Skeletal muscle satellite cell (primary cell): Measurements from ENCODE around the gene UBN1.

Experiments
- H3K27me3 ChIP-seq: 2 replicates; pipeline ENCODE4 v1.7.0; 2013; ENCODE audit warnings: low read length; ENCODE audit not compliant: control insufficient read depth, insufficient read depth
- H3K36me3 ChIP-seq: 2 replicates; pipeline ENCODE4 v1.7.0; 2013; ENCODE audit warnings: mild to moderate bottlenecking, control low read depth, low read length; ENCODE audit not compliant: insufficient read depth
- H3K4me1 ChIP-seq: 2 replicates; pipeline ENCODE4 v1.7.0; 2013; ENCODE audit warnings: low read length; ENCODE audit not compliant: control insufficient read depth, insufficient read depth
- H3K4me2 ChIP-seq: 2 replicates; pipeline ENCODE4 v1.7.0; 2013; ENCODE audit warnings: mild to moderate bottlenecking, low read length
- H3K4me3 ChIP-seq: 2 replicates; pipeline ENCODE4 v1.7.0; 2013; ENCODE audit warnings: low read length
- H3K9ac ChIP-seq: 2 replicates; pipeline ENCODE4 v1.7.0; 2013; ENCODE audit warnings: mild to moderate bottlenecking, low read depth, low read length, moderate library complexity
- H3K9me3 ChIP-seq: replicated peaks from 2 replicates; pipeline ENCODE4 v1.7.0; 2013; ENCODE audit warnings: mild to moderate bottlenecking, control low read depth, low read length

UBN1 gene

GRCh38 chr16:4803401-4803844 is 43.9 kb upstream of the UBN1 start:
- Histone ChIP-seq H3K4me3 (peak overlapping the region; percentile 94), H3K4me1 (peaks cover 13% of the 10 kb centered on the region), H3K27me3 (no peaks in the 10 kb centered on the region), H3K36me3 (peaks cover 16% of the 10 kb centered on the region), H3K4me2 (peak overlapping the region; percentile 92), H3K9me3 (no peaks in the 10 kb centered on the region), H3K9ac (peak overlapping the region; percentile 71)

- Histone ChIP-seq H3K9ac (no peak overlapping the region), H3K27me3 (no peaks in the 10 kb centered on the region), H3K36me3 (peaks cover 20% of the 10 kb centered on the region), H3K4me2 (no peak overlapping the region), H3K9me3 (no peaks in the 10 kb centered on the region), H3K4me3 (no peak overlapping the region), H3K4me1 (peaks cover 13% of the 10 kb centered on the region)
Measured at GRCh38 chr16:4803898-4804762, 43.2 kb upstream of the UBN1 start.

DNA sequence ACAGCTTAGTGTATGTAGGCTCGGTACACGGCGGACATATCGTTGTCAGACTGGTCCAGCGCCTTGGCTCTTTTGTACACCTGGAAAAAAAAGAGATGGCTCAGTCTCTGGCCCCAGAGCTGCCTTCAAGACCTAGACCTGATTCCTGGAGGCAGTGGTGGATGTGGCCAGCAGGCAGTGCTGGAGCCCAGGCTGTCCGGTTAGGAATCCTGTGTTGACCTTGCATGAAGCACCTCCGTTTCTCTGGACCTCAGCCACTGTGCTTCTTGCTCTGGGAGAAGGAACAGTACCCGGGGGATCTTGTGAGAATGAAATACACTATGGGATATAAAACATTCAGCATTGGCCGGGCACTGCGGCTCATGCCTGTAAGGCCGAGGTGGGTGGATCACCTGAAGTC is 42.0 kb upstream of the UBN1 start:
- Histone ChIP-seq H3K4me3 (no peak overlapping the region), H3K4me2 (no peak overlapping the region), H3K27me3 (no peaks in the 10 kb centered on the region), H3K9me3 (no peaks in the 10 kb centered on the region), H3K36me3 (peaks cover 20% of the 10 kb centered on the region), H3K4me1 (peaks cover 13% of the 10 kb centered on the region), H3K9ac (no peak overlapping the region)

- Histone ChIP-seq H3K4me2 (no peak overlapping the region), H3K36me3 (peaks cover 23% of the 10 kb centered on the region), H3K4me1 (peaks cover 12% of the 10 kb centered on the region), H3K9ac (no peak overlapping the region), H3K4me3 (no peak overlapping the region), H3K27me3 (no peaks in the 10 kb centered on the region), H3K9me3 (no peaks in the 10 kb centered on the region)
Measured at GRCh38 chr16:4806280-4806679, 41.0 kb upstream of the UBN1 start.

- H3K4me2 ChIP-seq = no peak overlapping the region
- H3K9me3 ChIP-seq = no peaks in the 10 kb centered on the region
- no peaks in the 10 kb centered on the region for H3K27me3 ChIP-seq
- no peak overlapping the region for H3K9ac ChIP-seq
- peaks cover 45% of the 10 kb centered on the region for H3K36me3 ChIP-seq
- H3K4me3 ChIP-seq = no peak overlapping the region
- H3K4me1 ChIP-seq = no peaks in the 10 kb centered on the region
Measured at GRCh38 chr16:4811242-4811641, 36.0 kb upstream of the UBN1 start.

DNA sequence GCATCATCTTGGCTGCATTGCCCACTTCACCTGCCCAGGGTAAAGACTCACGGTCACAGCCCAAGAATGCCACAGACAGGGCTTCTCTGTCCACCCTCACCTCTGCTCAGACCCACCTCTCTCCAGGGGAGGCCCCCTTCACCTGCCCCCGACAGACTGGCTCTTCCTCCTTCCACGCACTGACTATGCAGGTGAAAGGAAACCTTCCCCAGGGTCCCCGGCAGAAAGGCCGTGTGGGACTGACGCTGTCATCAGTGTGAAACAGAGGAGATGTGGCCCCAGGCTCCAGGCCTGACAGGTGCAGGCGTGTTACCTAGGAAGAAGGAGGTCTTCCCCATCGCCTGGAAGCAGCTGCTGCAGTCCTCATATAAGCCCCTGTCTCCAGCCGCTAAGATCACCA is 35.5 kb upstream of the UBN1 start:
- Histone ChIP-seq H3K27me3 (no peaks in the 10 kb centered on the region), H3K9me3 (no peaks in the 10 kb centered on the region), H3K4me1 (no peaks in the 10 kb centered on the region), H3K4me3 (no peak overlapping the region), H3K9ac (no peak overlapping the region), H3K4me2 (no peak overlapping the region), H3K36me3 (peaks cover 47% of the 10 kb centered on the region)

- Histone ChIP-seq H3K36me3 (peaks cover 48% of the 10 kb centered on the region), H3K4me1 (no peaks in the 10 kb centered on the region), H3K9ac (no peak overlapping the region), H3K27me3 (no peaks in the 10 kb centered on the region), H3K9me3 (no peaks in the 10 kb centered on the region), H3K4me3 (no peak overlapping the region), H3K4me2 (no peak overlapping the region)
Measured at GRCh38 chr16:4813251-4814003, 33.9 kb upstream of the UBN1 start.

DNA sequence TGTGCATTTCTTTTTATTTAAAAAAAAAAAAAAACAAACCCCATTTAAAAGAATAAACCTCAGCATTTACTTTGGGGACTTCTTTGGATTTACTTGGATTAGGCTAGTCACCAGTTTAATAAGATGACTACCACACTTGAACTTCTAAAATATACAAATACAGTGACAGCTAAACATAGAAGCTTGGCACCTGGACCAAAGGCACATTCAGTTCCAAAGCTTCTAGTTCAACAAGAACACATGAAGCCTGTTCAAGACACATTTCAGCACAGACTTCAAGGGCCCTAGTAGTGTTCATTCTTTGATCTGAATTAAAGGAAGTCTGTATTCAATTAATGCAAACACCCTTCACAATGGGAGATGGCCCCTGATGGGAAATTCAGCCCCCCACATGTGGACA is 33.2 kb upstream of the UBN1 start:
- no peaks in the 10 kb centered on the region for H3K9me3 ChIP-seq
- no peak overlapping the region for H3K4me2 ChIP-seq
- H3K27me3 ChIP-seq = no peaks in the 10 kb centered on the region
- peaks cover 44% of the 10 kb centered on the region for H3K36me3 ChIP-seq
- H3K4me3 ChIP-seq = no peak overlapping the region
- no peak overlapping the region for H3K9ac ChIP-seq
- no peaks in the 10 kb centered on the region for H3K4me1 ChIP-seq

DNA sequence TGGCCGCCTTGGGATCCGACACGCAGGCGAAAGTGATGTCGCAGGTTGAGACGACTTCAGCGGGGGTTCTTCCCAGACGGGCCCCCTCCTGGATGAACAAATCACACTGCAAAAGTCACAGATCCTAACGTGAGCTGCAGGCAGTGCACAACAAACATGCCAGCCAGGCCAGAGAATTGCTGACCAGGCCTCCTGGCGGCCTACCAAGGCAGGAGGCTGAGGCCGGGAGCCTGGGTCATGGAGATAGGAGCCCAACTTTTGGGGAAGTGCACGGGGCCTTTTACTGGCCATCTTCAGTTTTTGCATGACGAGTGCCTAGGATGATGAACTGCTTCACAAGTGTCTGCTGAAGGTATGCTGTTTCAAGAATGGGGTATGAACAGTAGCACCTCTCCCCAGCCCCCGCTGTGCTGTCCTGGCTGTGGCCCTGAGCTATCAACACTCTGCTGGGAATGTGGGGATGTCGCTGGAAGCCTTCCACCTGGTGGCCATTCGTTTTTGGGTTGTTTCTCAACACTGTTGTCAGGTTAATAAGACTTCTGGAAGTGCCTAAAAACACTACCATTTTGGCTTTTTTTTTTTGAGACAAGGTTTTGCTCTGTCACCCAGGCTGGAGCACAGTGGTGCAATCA is 32.6 kb upstream of the UBN1 start:
- no peaks in the 10 kb centered on the region for H3K9me3 ChIP-seq
- H3K9ac ChIP-seq = no peak overlapping the region
- H3K27me3 ChIP-seq = no peaks in the 10 kb centered on the region
- peaks cover 50% of the 10 kb centered on the region for H3K36me3 ChIP-seq
- H3K4me2 ChIP-seq = no peak overlapping the region
- no peak overlapping the region for H3K4me3 ChIP-seq
- no peaks in the 10 kb centered on the region for H3K4me1 ChIP-seq

DNA sequence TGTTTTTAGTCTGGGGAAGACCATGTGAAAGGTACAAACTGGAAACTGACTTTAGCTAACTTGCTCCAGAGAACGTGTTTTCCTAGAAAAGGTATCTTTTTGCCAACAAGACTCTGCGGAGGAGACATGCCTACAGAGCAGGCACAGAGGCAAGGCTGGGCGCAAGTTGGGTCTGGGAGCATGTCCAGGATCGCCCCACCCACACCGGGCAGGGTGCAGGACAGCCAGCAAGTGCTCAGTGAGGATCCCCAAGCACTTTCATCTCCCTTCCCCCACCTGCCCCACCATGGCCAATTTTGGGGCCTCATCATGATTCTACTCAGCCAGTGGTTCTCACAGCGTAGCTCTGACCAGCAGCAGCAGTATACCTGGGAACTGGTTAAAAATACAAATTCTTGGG is 26.6 kb upstream of the UBN1 start:
- Histone ChIP-seq H3K9ac (no peak overlapping the region), H3K9me3 (no peaks in the 10 kb centered on the region), H3K27me3 (no peaks in the 10 kb centered on the region), H3K4me2 (no peak overlapping the region), H3K4me3 (no peak overlapping the region), H3K4me1 (no peaks in the 10 kb centered on the region), H3K36me3 (peaks cover 70% of the 10 kb centered on the region)

GRCh38 chr16:4825196-4825595 is 22.1 kb upstream of the UBN1 start:
- Histone ChIP-seq H3K9ac (no peak overlapping the region), H3K4me3 (no peak overlapping the region), H3K4me2 (no peak overlapping the region), H3K9me3 (no peaks in the 10 kb centered on the region), H3K4me1 (no peaks in the 10 kb centered on the region), H3K36me3 (peaks cover 74% of the 10 kb centered on the region), H3K27me3 (no peaks in the 10 kb centered on the region)
